HepG2 (cell line): ENCODE results near the gene SLC29A1. TPM values are rescaled to one million over a fixed set of nuclear protein-coding genes. Genes with fewer than 3 reads are reported as not detected.

Source experiments
- CENPT ChIP-seq: sonication (generic); formaldehyde crosslinking; IDR thresholded peaks from 2 replicates; pipeline ENCODE4 v1.8.0; 2022; ENCODE audit warnings: low read depth, mild to moderate bottlenecking, moderate library complexity, missing genetic modification reagents
- DRAP1 ChIP-seq: IDR thresholded peaks from 2 replicates; pipeline ENCODE4 v1.6.1; 2016; ENCODE audit warnings: missing genetic modification reagents, missing compliant biosample characterization
- ELF3 ChIP-seq: IDR thresholded peaks from 2 replicates; pipeline ENCODE4 v1.6.1; 2016; ENCODE audit warnings: missing genetic modification reagents, missing compliant biosample characterization
- FOXO4 ChIP-seq: sonication (generic); formaldehyde crosslinking; conservative IDR thresholded peaks from 2 replicates; pipeline ENCODE4 v1.8.1; 2023; ENCODE audit warnings: missing genetic modification reagents
- KDM5A ChIP-seq: fragments of 200-600 bp; sonication (generic); IDR thresholded peaks from 2 replicates; pipeline ENCODE4 v1.7.0; 2018; ENCODE audit warnings: antibody characterized with exemption, mild to moderate bottlenecking, low read length, borderline replicate concordance
- KMT2B ChIP-seq: IDR thresholded peaks from 2 replicates; pipeline ENCODE4 v1.6.1; 2016; ENCODE audit warnings: missing genetic modification reagents, missing compliant biosample characterization
- NFKB2 ChIP-seq: sonication (generic); formaldehyde crosslinking; IDR thresholded peaks from 2 replicates; pipeline ENCODE4 v1.4.0; 2020; ENCODE audit warnings: missing genetic modification reagents, borderline replicate concordance
- PBX3 ChIP-seq: sonication (generic); formaldehyde crosslinking; IDR thresholded peaks from 2 replicates; pipeline ENCODE4 v1.8.1; 2023; ENCODE audit warnings: missing genetic modification reagents, inconsistent platforms, borderline replicate concordance
- PPARG ChIP-seq: conservative IDR thresholded peaks from 2 replicates; pipeline ENCODE4 v1.6.1; 2016; ENCODE audit warnings: missing biosample characterization, missing genetic modification reagents
- PRDM15 ChIP-seq: sonication (generic); formaldehyde crosslinking; IDR thresholded peaks from 2 replicates; pipeline ENCODE4 v1.4.0; 2020; ENCODE audit warnings: missing genetic modification reagents
- SIN3A ChIP-seq: IDR thresholded peaks from 2 replicates; pipeline ENCODE4 v1.6.1; 2011; ENCODE audit warnings: low read depth, mild to moderate bottlenecking, control low read depth, low read length, borderline replicate concordance
- SPEN ChIP-seq: sonication (generic); formaldehyde crosslinking; IDR thresholded peaks from 2 replicates; pipeline ENCODE4 v1.5.1; 2020; ENCODE audit warnings: low read depth, mild to moderate bottlenecking, missing genetic modification reagents
- TFAP4 ChIP-seq: sonication (generic); IDR thresholded peaks from 2 replicates; pipeline ENCODE4 v1.6.1; 2016; ENCODE audit warnings: low read depth, borderline replicate concordance
- YY1 ChIP-seq: IDR thresholded peaks from 2 replicates; pipeline ENCODE4 v1.6.1; 2011; ENCODE audit warnings: low read length, low read depth, moderate library complexity, mild to moderate bottlenecking; ENCODE audit not compliant: insufficient read depth, insufficient replicate concordance
- ZBTB10 ChIP-seq: sonication (generic); formaldehyde crosslinking; IDR thresholded peaks from 2 replicates; pipeline ENCODE4 v1.4.0; 2020; ENCODE audit warnings: missing genetic modification reagents, borderline replicate concordance
- ZFYVE20 ChIP-seq: sonication (generic); formaldehyde crosslinking; IDR thresholded peaks from 2 replicates; pipeline ENCODE4 v1.8.0; 2023; ENCODE audit warnings: low read depth, mild to moderate bottlenecking, moderate library complexity, missing genetic modification reagents, borderline replicate concordance
- ZNF274 ChIP-seq: sonication (generic); formaldehyde crosslinking; IDR thresholded peaks from 2 replicates; pipeline ENCODE4 v1.5.1; 2020; ENCODE audit warnings: mild to moderate bottlenecking, missing genetic modification reagents
- ZNF879 ChIP-seq: sonication (generic); formaldehyde crosslinking; IDR thresholded peaks from 2 replicates; pipeline ENCODE4 v1.8.1; 2023; ENCODE audit warnings: missing genetic modification reagents
- polyA plus RNA-seq, 8 experiments: library from polyadenylated mRNA; depleted of rRNA in 3 of 8; stranded (reverse) in 7 of 8; unstranded in 1 of 8; fragments of >200 nt; fragmentation: Illumina TruSeq in 4 of 8; extraction: Trizol in 4 of 8; gene quantifications; 2 replicates each; pipeline versions ENCODE4 v1.2.1 to v1.2.3, GENCODE V29; 2011 to 2016; ENCODE audit warnings: low read depth in 4 of 8, missing spikeins in 1 of 8, mixed read lengths in 1 of 8; ENCODE audit not compliant: insufficient read depth in 1 of 8
- total RNA-seq, 5 experiments: library from RNA; depleted of rRNA; stranded (reverse); fragments of >200 nt; fragmentation: Illumina TruSeq; extraction: Trizol; gene quantifications; 2 replicates each; pipeline ENCODE4 v1.2.3, GENCODE V29; 2016; ENCODE audit warnings: low read depth in 1 of 5

Gene SLC29A1
- total and polyA plus RNA-seq, 2 of the 13 experiments (the other 11 are each of a cell fraction or from before 2014, with no cell fraction given), result 43.2 to 106 TPM

- TF ChIP-seq PPARG (CRISPR knock-in tag) (peak; percentile 31; the same call in 1 of the 2 replicates), ELF3 (CRISPR knock-in tag) (peak; percentile 65), SIN3A (peak; percentile 58; the same call in 1 of the 2 replicates), PRDM15 (CRISPR knock-in tag) (no peak), KDM5A (no peak), PBX3 (CRISPR knock-in tag) (no peak), KMT2B (CRISPR knock-in tag) (peak; percentile 52; the same call in 1 of the 2 replicates), NFKB2 (CRISPR knock-in tag) (0 out of 2 replicates have a peak, but pooled peaks have one; percentile 35), FOXO4 (CRISPR knock-in tag) (0 out of 2 replicates have a peak, but pooled peaks have one; percentile 15), ZFYVE20 (CRISPR knock-in tag) (no peak), TFAP4 (peak; percentile 43; the same call in 1 of the 2 replicates), SPEN (CRISPR knock-in tag) (peak; percentile 19; the same call in 1 of the 2 replicates), YY1 (no peak), CENPT (CRISPR knock-in tag) (no peak), DRAP1 (CRISPR knock-in tag) (peak; percentile 85), ZNF274 (CRISPR knock-in tag) (no peak; the same call in 1 of the 2 replicates), ZNF879 (no peak), ZBTB10 (CRISPR knock-in tag) (no peak)
Measured at GRCh38 chr6:44192428-44193041, 30.9 kb upstream of the SLC29A1 start (continued).
